Non-pigmented ciliary epithelial cell (primary cell): ENCODE results near the gene MRPL21.

Experiments
- DNase-seq: peaks from one replicate; pipeline ENCODE4 v3.0.0-alpha.2; 2010; ENCODE audit warnings: low read depth

MRPL21 gene

GRCh38 chr11:68934666-68935065 lies 31.0 kb upstream of the MRPL21 start:
- no peak for DNase-seq

GRCh38 chr11:68934321-68934645 lies 30.7 kb upstream of the MRPL21 start:
- DNase-seq, result no peak

- DNase-seq, result no peak
These were observed 30.1 kb upstream of the MRPL21 start for GRCh38 chr11:68933605-68934320.

- no peak for DNase-seq
These were observed 29.4 kb upstream of the MRPL21 start for GRCh38 chr11:68932933-68933577.

- DNase-seq, result no peak
These were observed 28.7 kb upstream of the MRPL21 start for GRCh38 chr11:68932358-68932757.

- DNase-seq, result no peak
These were observed 28.3 kb upstream of the MRPL21 start for GRCh38 chr11:68931911-68932310.

- DNase-seq, result no peak
These were observed 27.6 kb upstream of the MRPL21 start for GRCh38 chr11:68930991-68931855.

- DNase-seq, result no peak
These were observed 26.3 kb upstream of the MRPL21 start for GRCh38 chr11:68929706-68930570.

GRCh38 chr11:68929135-68929534 lies 25.5 kb upstream of the MRPL21 start:
- DNase-seq, result no peak

GRCh38 chr11:68928136-68928880 lies 24.7 kb upstream of the MRPL21 start:
- no peak for DNase-seq

- DNase-seq, result no peak
These were observed 23.9 kb upstream of the MRPL21 start for GRCh38 chr11:68927280-68928135.

- no peak for DNase-seq
These were observed 22.0 kb upstream of the MRPL21 start for GRCh38 chr11:68925611-68926010.

GRCh38 chr11:68924073-68924925 lies 20.7 kb upstream of the MRPL21 start:
- no peak for DNase-seq

GRCh38 chr11:68923614-68924013 lies 20.0 kb upstream of the MRPL21 start:
- DNase-seq, result no peak

GRCh38 chr11:68916439-68916838 lies 12.8 kb upstream of the MRPL21 start:
- DNase-seq, result no peak

- DNase-seq, result no peak
These were observed 11.1 kb upstream of the MRPL21 start for GRCh38 chr11:68914761-68915160.

- no peak for DNase-seq
These were observed 9.6 kb upstream of the MRPL21 start for GRCh38 chr11:68913188-68913587.

- DNase-seq, result no peak
These were observed 8.6 kb upstream of the MRPL21 start for GRCh38 chr11:68912254-68912653.

- DNase-seq, result no peak
These were observed 8.1 kb upstream of the MRPL21 start for GRCh38 chr11:68911731-68912130.
